ENCODE results near the gene PHF21B.

PHF21B gene

DNA sequence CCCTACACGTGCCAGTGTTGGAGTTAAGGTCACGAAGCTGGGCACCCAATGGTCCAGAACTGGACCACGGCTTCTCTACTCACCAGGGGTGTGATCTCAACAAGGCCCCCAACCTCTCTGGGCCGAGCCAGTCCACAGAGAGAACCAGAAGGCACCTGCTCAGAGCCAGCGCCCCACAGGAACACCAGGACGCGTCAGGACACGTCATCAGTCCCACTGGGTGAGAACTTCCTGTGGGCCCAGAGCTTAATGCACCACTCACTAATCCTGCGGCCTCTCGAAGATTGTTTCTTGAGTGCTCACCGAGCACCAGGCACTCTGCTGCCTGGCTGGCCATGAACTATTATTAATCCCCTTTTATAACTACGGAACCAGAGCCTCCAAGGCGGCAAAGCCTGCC, 10.1 kb downstream of the PHF21B start:
- H2AK5ac ChIP-seq (ENCODE audit: low read length, severe bottlenecking): no peak overlapping the region
- no peak overlapping the region for H2BK5ac ChIP-seq (ENCODE audit: low read depth, low read length, poor library complexity, severe bottlenecking)
- H3K4me2 ChIP-seq (ENCODE audit: low read length, poor library complexity, severe bottlenecking): no peak overlapping the region
- no peak overlapping the region for H2AFZ ChIP-seq (ENCODE audit: low read depth, low read length)
- no peak overlapping the region for H3K27ac ChIP-seq (ENCODE audit: low read length, poor library complexity, severe bottlenecking)
- H2BK12ac ChIP-seq (ENCODE audit: low read length in 2 of 2): no peak overlapping the region
- no peaks in the 10 kb centered on the region for H3K79me1 ChIP-seq (replicated peaks; ENCODE audit: low read length, poor library complexity, severe bottlenecking)
- no peak overlapping the region for H3K4ac ChIP-seq (ENCODE audit: low read depth in 1 of 2, low read length in 2 of 2)
- WGBS: 78% methylated on average over 13 of the region's 13 CpGs
- no peaks in the 10 kb centered on the region for H3K9me3 ChIP-seq (ENCODE audit: control insufficient read depth, low read length)
- H2BK120ac ChIP-seq (ENCODE audit: low read depth, low read length): no peak overlapping the region
- no peaks in the 10 kb centered on the region for H3K4me1 ChIP-seq (ENCODE audit: control insufficient read depth, insufficient read depth, low read depth, low read length)
- no peak overlapping the region for H4K91ac ChIP-seq (ENCODE audit: low read length)
- H3K14ac ChIP-seq (ENCODE audit: low read length in 2 of 2): no peak overlapping the region
- H3K18ac ChIP-seq (ENCODE audit: low read depth in 1 of 2, low read length in 2 of 2): no peak overlapping the region
- DNase-seq: no peak
- peaks cover 27 to 80% of the 10 kb centered on the region in 2 experiments for H3K27me3 ChIP-seq (ENCODE audit: control insufficient read depth in 1 of 2, insufficient read depth in 1 of 2, low read length in 2 of 2)
- no peak overlapping the region for H3K9ac ChIP-seq (ENCODE audit: low read length)
- H3K36me3 ChIP-seq (ENCODE audit: control insufficient read depth in 1 of 2, insufficient read depth in 2 of 2, low read depth in 1 of 2, low read length in 2 of 2): no peaks in the 10 kb centered on the region
- no peak overlapping the region for H3K4me3 ChIP-seq (ENCODE audit: insufficient read depth in 1 of 2, low read depth in 1 of 2, low read length in 2 of 2)
- H2BK15ac ChIP-seq (ENCODE audit: low read depth, poor library complexity, severe bottlenecking): no peak overlapping the region
- no peak overlapping the region for H3K23ac ChIP-seq (ENCODE audit: low read length in 2 of 2)
- H4K8ac ChIP-seq (ENCODE audit: low read length): no peak overlapping the region

DNA sequence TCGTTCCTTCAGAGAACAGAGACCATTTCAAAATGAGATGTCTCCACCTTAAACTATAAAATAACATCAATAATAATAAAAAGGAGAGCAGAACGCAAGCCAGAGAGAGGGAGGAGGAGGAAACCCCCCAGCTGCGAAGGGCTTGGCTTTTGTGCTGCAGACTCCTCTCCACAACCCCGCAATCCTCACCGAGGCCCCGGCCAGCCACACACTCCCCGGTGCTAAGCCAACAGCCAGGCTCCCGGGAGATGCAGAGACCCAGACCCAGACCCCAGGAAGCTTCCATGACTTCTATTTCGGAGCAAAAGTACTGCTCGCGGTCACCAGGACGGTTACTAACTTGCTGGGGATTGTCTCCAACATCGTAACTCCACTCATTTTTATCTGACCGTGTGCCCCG, 10.6 kb downstream of the PHF21B start:
- Histone ChIP-seq H2BK5ac (ENCODE audit: low read depth, low read length, poor library complexity, severe bottlenecking) (no peak overlapping the region), H4K8ac (ENCODE audit: low read length) (no peak overlapping the region)

DNA sequence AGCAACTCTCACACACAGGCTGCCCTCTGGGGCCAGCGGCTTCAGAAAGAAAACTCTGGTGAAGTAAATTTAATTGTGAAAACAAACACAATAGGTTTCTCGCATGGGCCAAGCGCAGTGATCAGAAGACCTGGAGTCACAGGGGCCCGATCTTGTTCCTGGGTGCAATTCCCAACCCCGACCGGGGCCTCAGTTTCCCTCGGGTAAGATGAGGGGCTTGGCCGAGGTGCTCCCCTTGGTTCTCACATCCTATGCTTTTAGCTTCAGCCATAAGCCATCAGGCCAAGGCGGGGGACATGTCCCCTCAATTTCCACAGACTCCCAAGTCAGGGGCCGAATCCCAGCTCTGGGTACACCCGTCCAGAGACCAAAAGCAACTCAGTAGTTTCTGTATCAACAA, 11.5 kb downstream of the PHF21B start:
- no peak for DNase-seq
- Histone ChIP-seq H4K91ac (ENCODE audit: low read length) (no peak overlapping the region), H2AFZ (ENCODE audit: low read depth, low read length) (no peak overlapping the region), H4K8ac (ENCODE audit: low read length) (no peak overlapping the region), H3K4me1 (ENCODE audit: control insufficient read depth, insufficient read depth, low read depth, low read length) (no peaks in the 10 kb centered on the region), H2BK15ac (ENCODE audit: low read depth, poor library complexity, severe bottlenecking) (no peak overlapping the region), H3K27ac (ENCODE audit: low read length, poor library complexity, severe bottlenecking) (no peak overlapping the region), H3K27me3 (ENCODE audit: control insufficient read depth in 1 of 2, insufficient read depth in 1 of 2, low read length in 2 of 2) (peaks cover 28 to 80% of the 10 kb centered on the region in 2 experiments), H3K4ac (ENCODE audit: low read depth in 1 of 2, low read length in 2 of 2) (no peak overlapping the region), H3K9me3 (ENCODE audit: control insufficient read depth, low read length) (no peaks in the 10 kb centered on the region), H3K23ac (ENCODE audit: low read length in 2 of 2) (no peak overlapping the region), H3K4me3 (ENCODE audit: insufficient read depth in 1 of 2, low read depth in 1 of 2, low read length in 2 of 2) (no peak overlapping the region), H3K4me2 (ENCODE audit: low read length, poor library complexity, severe bottlenecking) (no peak overlapping the region), H2BK5ac (ENCODE audit: low read depth, low read length, poor library complexity, severe bottlenecking) (no peak overlapping the region), H2AK5ac (ENCODE audit: low read length, severe bottlenecking) (no peak overlapping the region), H3K14ac (ENCODE audit: low read length in 2 of 2) (no peak overlapping the region), H2BK12ac (ENCODE audit: low read length in 2 of 2) (no peak overlapping the region), H2BK120ac (ENCODE audit: low read depth, low read length) (no peak overlapping the region), H3K9ac (ENCODE audit: low read length) (no peak overlapping the region), H3K36me3 (ENCODE audit: control insufficient read depth in 1 of 2, insufficient read depth in 2 of 2, low read depth in 1 of 2, low read length in 2 of 2) (no peaks in the 10 kb centered on the region), H3K79me1 (replicated peaks; ENCODE audit: low read length, poor library complexity, severe bottlenecking) (no peaks in the 10 kb centered on the region), H3K18ac (ENCODE audit: low read depth in 1 of 2, low read length in 2 of 2) (no peak overlapping the region)
- WGBS: 80% methylated on average over 11 of the region's 11 CpGs

More for the DNA sequence above, 10.6 kb downstream of the PHF21B start:
- no peak overlapping the region for H3K23ac ChIP-seq (ENCODE audit: low read length in 2 of 2)
- no peaks in the 10 kb centered on the region for H3K36me3 ChIP-seq (ENCODE audit: control insufficient read depth in 1 of 2, insufficient read depth in 2 of 2, low read depth in 1 of 2, low read length in 2 of 2)
- no peak overlapping the region for H3K27ac ChIP-seq (ENCODE audit: low read length, poor library complexity, severe bottlenecking)
- no peak overlapping the region for H3K9ac ChIP-seq (ENCODE audit: low read length)
- no peak overlapping the region for H3K4ac ChIP-seq (ENCODE audit: low read depth in 1 of 2, low read length in 2 of 2)
- H3K4me3 ChIP-seq (ENCODE audit: insufficient read depth in 1 of 2, low read depth in 1 of 2, low read length in 2 of 2): no peak overlapping the region
- no peak overlapping the region for H2BK15ac ChIP-seq (ENCODE audit: low read depth, poor library complexity, severe bottlenecking)
- H2BK12ac ChIP-seq (ENCODE audit: low read length in 2 of 2): no peak overlapping the region
- no peaks in the 10 kb centered on the region for H3K79me1 ChIP-seq (replicated peaks; ENCODE audit: low read length, poor library complexity, severe bottlenecking)
- no peak for DNase-seq
- H3K9me3 ChIP-seq (ENCODE audit: control insufficient read depth, low read length): no peaks in the 10 kb centered on the region
- no peak overlapping the region for H2BK120ac ChIP-seq (ENCODE audit: low read depth, low read length)
- no peak overlapping the region for H3K4me2 ChIP-seq (ENCODE audit: low read length, poor library complexity, severe bottlenecking)
- H4K91ac ChIP-seq (ENCODE audit: low read length): no peak overlapping the region
- 93% methylated on average over 15 of the region's 15 CpGs for WGBS
- H3K14ac ChIP-seq (ENCODE audit: low read length in 2 of 2): no peak overlapping the region
- no peaks in the 10 kb centered on the region for H3K4me1 ChIP-seq (ENCODE audit: control insufficient read depth, insufficient read depth, low read depth, low read length)
- H2AK5ac ChIP-seq (ENCODE audit: low read length, severe bottlenecking): no peak overlapping the region
- peaks cover 27 to 80% of the 10 kb centered on the region in 2 experiments for H3K27me3 ChIP-seq (ENCODE audit: control insufficient read depth in 1 of 2, insufficient read depth in 1 of 2, low read length in 2 of 2)
- H3K18ac ChIP-seq (ENCODE audit: low read depth in 1 of 2, low read length in 2 of 2): no peak overlapping the region
- no peak overlapping the region for H2AFZ ChIP-seq (ENCODE audit: low read depth, low read length)

DNA sequence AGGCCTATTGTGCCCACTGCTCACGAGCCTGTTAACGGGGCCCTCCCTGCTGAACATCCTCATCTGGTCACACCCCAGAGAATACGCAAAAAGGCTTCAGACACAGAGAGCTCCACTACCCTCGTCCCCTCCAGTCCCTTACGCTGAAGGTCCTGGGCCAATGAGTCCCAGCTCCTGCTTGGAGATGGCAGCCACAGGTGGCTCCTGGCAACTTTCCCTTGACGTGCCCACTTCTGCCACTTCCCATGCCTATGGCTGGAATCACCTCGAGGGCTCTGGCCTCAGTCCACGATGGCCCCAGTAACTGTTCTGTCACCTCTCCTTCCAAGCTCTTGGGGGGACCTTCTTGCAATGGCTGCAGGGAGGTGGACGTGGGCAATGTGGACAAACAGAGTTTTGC, 12.7 kb downstream of the PHF21B start:
- no peak overlapping the region for H4K91ac ChIP-seq (ENCODE audit: low read length)
- no peak overlapping the region for H3K4me3 ChIP-seq (ENCODE audit: insufficient read depth in 1 of 2, low read depth in 1 of 2, low read length in 2 of 2)
- no peak overlapping the region for H4K8ac ChIP-seq (ENCODE audit: low read length)
- H2BK120ac ChIP-seq (ENCODE audit: low read depth, low read length): no peak overlapping the region
- H3K79me1 ChIP-seq (replicated peaks; ENCODE audit: low read length, poor library complexity, severe bottlenecking): no peaks in the 10 kb centered on the region
- DNase-seq: no peak
- H3K4me1 ChIP-seq (ENCODE audit: control insufficient read depth, insufficient read depth, low read depth, low read length): no peaks in the 10 kb centered on the region
- H3K27me3 ChIP-seq (ENCODE audit: control insufficient read depth in 1 of 2, insufficient read depth in 1 of 2, low read length in 2 of 2): peaks cover 25 to 85% of the 10 kb centered on the region in 2 experiments
- no peak overlapping the region for H2BK5ac ChIP-seq (ENCODE audit: low read depth, low read length, poor library complexity, severe bottlenecking)
- no peak overlapping the region for H3K14ac ChIP-seq (ENCODE audit: low read length in 2 of 2)
- no peak overlapping the region for H3K23ac ChIP-seq (ENCODE audit: low read length in 2 of 2)
- H3K18ac ChIP-seq (ENCODE audit: low read depth in 1 of 2, low read length in 2 of 2): no peak overlapping the region
- no peak overlapping the region for H2AK5ac ChIP-seq (ENCODE audit: low read length, severe bottlenecking)
- H2BK12ac ChIP-seq (ENCODE audit: low read length in 2 of 2): no peak overlapping the region
- H3K4ac ChIP-seq (ENCODE audit: low read depth in 1 of 2, low read length in 2 of 2): no peak overlapping the region
- no peak overlapping the region for H3K4me2 ChIP-seq (ENCODE audit: low read length, poor library complexity, severe bottlenecking)
- H2BK15ac ChIP-seq (ENCODE audit: low read depth, poor library complexity, severe bottlenecking): no peak overlapping the region
- no peaks in the 10 kb centered on the region for H3K36me3 ChIP-seq (ENCODE audit: control insufficient read depth in 1 of 2, insufficient read depth in 2 of 2, low read depth in 1 of 2, low read length in 2 of 2)
- no peak overlapping the region for H2AFZ ChIP-seq (ENCODE audit: low read depth, low read length)
- WGBS: 81% methylated on average over 9 of the region's 9 CpGs
- no peaks in the 10 kb centered on the region for H3K9me3 ChIP-seq (ENCODE audit: control insufficient read depth, low read length)
- H3K9ac ChIP-seq (ENCODE audit: low read length): no peak overlapping the region
- no peak overlapping the region for H3K27ac ChIP-seq (ENCODE audit: low read length, poor library complexity, severe bottlenecking)

Measured in mesenchymal stem cell (in vitro differentiated cells and primary cell).